PC-9 (cell line): ENCODE data around the gene RAP1GAP2.

Experiments
- EZH2 ChIP-seq: fragments of 200-600 bp; sonication (generic); IDR thresholded peaks from 2 replicates; pipeline ENCODE4 v1.8.0; 2017; ENCODE audit warnings: antibody characterized with exemption, low read depth
- TF ChIP-seq, protein P1 (sequence below): fragments of 200-600 bp; sonication (generic); conservative IDR thresholded peaks from 2 replicates; pipeline ENCODE4 v1.6.1; 2017; ENCODE audit warnings: mixed run types, antibody characterized with exemption, mild to moderate bottlenecking, moderate library complexity

DNA sequence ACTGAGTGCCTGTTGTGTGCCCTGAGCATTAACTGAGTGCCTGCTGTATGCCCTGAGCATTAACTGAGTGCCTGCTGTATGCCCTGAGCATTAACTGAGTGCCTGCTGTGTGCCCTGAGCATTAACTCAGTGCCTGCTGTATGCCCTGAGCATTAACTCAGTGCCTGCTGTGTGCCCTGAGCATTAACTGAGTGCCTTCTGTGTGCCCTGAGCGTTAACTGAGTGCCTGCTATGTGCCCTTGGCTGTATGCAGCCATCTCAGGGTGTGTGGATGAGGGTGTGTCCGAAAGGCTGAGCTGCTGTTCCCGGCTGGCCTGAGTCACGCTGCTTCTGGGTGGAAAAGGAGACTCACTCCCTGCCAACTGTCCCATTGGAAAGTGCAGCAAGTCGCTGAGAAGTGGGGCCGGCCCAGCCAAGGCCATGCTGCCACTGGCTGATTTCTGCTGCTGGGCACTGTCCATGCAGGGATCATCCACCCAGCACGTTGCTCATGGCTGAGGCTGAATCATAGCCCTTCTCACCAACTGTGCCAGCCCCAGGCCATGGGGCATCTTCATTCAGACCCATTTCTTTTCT is 153.3 kb downstream of the RAP1GAP2 start:
- no peak for TF ChIP-seq EZH2
- TF ChIP-seq, protein P1, sequence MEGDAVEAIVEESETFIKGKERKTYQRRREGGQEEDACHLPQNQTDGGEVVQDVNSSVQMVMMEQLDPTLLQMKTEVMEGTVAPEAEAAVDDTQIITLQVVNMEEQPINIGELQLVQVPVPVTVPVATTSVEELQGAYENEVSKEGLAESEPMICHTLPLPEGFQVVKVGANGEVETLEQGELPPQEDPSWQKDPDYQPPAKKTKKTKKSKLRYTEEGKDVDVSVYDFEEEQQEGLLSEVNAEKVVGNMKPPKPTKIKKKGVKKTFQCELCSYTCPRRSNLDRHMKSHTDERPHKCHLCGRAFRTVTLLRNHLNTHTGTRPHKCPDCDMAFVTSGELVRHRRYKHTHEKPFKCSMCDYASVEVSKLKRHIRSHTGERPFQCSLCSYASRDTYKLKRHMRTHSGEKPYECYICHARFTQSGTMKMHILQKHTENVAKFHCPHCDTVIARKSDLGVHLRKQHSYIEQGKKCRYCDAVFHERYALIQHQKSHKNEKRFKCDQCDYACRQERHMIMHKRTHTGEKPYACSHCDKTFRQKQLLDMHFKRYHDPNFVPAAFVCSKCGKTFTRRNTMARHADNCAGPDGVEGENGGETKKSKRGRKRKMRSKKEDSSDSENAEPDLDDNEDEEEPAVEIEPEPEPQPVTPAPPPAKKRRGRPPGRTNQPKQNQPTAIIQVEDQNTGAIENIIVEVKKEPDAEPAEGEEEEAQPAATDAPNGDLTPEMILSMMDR, result no peak
